A673 (cell line): ENCODE data around the gene NECAP2. TPM values are rescaled to one million over a fixed set of nuclear protein-coding genes. Genes with fewer than 3 reads are reported as not detected.
"Not testable (repeated sequence)": the region's sequence is repeated elsewhere in the genome, so short reads cannot be mapped to it uniquely, and the experiment has no call there.

ENCODE experiments used
- BruUV-seq: library from RNA; stranded (reverse); fragments of 400-500 nt; replicated peaks from 2 replicates; lab custom pipeline; 2021; lab: Mats Ljungman, UMichigan
- CTCF ChIA-PET: fragments of 300-600 bp; sonication (Branson Sonifier 250); formaldehyde crosslinking; loops from one replicate; lab custom pipeline; 2022; ENCODE audit warnings: antibody characterized with exemption; lab: Charles Lee
- POLR2A ChIA-PET: fragments of 300-600 bp; sonication (Branson Sonifier 250); formaldehyde crosslinking; loops from one replicate; lab custom pipeline; 2022; ENCODE audit warnings: antibody characterized with exemption; ENCODE audit not compliant: low non-redundant PET; lab: Charles Lee
- DNase-seq: peaks from one replicate; pipeline ENCODE4 v3.0.0-alpha.2; 2015; ENCODE audit warnings: low spot score
- H3K27ac ChIP-seq: fragments of 200-600 bp; sonication (generic); 2 replicates; pipeline ENCODE4 v1.5.1; 2016; ENCODE audit warnings: mixed run types, low read depth, mild to moderate bottlenecking, mixed read lengths, antibody characterized with exemption, low read length; ENCODE audit not compliant: poor library complexity, severe bottlenecking
- H3K27me3 ChIP-seq: fragments of 200-600 bp; sonication (generic); replicated peaks from 2 replicates; pipeline ENCODE4 v1.6.1; 2017; ENCODE audit warnings: mixed run types, low read depth, mild to moderate bottlenecking, mixed read lengths, antibody characterized with exemption, low read length; ENCODE audit not compliant: insufficient read depth, poor library complexity
- H3K36me3 ChIP-seq: fragments of 200-600 bp; sonication (generic); 2 replicates; pipeline ENCODE4 v1.6.1; 2016; ENCODE audit warnings: mixed run types, mild to moderate bottlenecking, mixed read lengths, antibody characterized with exemption, low read length; ENCODE audit not compliant: insufficient read depth, poor library complexity, severe bottlenecking
- H3K4me1 ChIP-seq: fragments of 200-600 bp; sonication (generic); 2 replicates; pipeline ENCODE4 v1.6.1; 2017; ENCODE audit warnings: mixed run types, mild to moderate bottlenecking, mixed read lengths, antibody characterized with exemption, low read length; ENCODE audit not compliant: insufficient read depth, poor library complexity, severe bottlenecking
- H3K4me3 ChIP-seq: fragments of 200-600 bp; sonication (generic); 2 replicates; pipeline ENCODE4 v1.5.1; 2016; ENCODE audit warnings: low read depth, mixed run types, mild to moderate bottlenecking, mixed read lengths, low read length; ENCODE audit not compliant: poor library complexity, severe bottlenecking
- H3K9me3 ChIP-seq: fragments of 200-600 bp; sonication (generic); 2 replicates; pipeline ENCODE4 v1.6.1; 2016; ENCODE audit warnings: mixed run types, low read depth, mild to moderate bottlenecking, mixed read lengths, antibody characterized with exemption, low read length; ENCODE audit not compliant: poor library complexity, severe bottlenecking
- EZH2 ChIP-seq: fragments of 200-600 bp; sonication (generic); IDR thresholded peaks from 2 replicates; pipeline ENCODE4 v1.6.1; 2017; ENCODE audit warnings: borderline replicate concordance, low read depth, mild to moderate bottlenecking, mixed read lengths, antibody characterized with exemption, low read length; ENCODE audit not compliant: poor library complexity, severe bottlenecking
- intact Hi-C: fragments of 100-400 bp; cut with micrococcal nuclease; formaldehyde crosslinking; loops from one replicate; pipeline ENCODE4 v1.10.0; 2022; ENCODE audit not compliant: unreplicated experiment
- total RNA-seq: library from RNA; stranded (reverse); gene quantifications from 2 replicates; pipeline ENCODE4 v1.2.3, GENCODE V29; 2021
- TF ChIP-seq, protein P1 (sequence below): fragments of 300-800, 200-600 bp; sonication (generic); conservative IDR thresholded peaks from 2 replicates; pipeline ENCODE4 v1.5.1; 2017; ENCODE audit warnings: low read depth, mild to moderate bottlenecking, antibody characterized with exemption, low read length, moderate library complexity, mixed read lengths

The NECAP2 gene
- total RNA-seq, 1 experiment from 2014 or later, result 47.6 TPM

DNA sequence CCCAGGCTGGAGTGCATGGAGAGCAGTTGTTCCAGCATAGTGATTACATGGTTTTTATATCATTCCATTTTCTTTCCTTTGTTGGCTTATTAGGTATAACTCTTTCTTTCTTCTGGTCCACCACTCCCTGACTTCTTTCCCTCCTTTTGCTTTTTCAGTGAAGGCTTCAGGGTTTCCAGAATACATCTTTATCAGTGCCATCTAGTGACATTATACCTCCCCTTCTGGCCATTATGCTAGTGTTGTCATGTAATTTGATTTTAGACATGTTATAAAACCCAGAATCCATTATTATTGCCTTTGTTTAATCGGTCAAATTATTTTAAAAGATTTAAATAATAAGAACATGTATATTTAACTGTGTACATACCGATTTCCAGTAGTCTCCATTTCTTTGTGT is 63.0 kb downstream of the NECAP2 start:
- intact Hi-C loops, result no loop called here
- Histone ChIP-seq H3K4me3 (no peak overlapping the region), H3K27ac (no peak overlapping the region), H3K36me3 (no peaks in the 10 kb centered on the region), H3K9me3 (no peaks in the 10 kb centered on the region), H3K27me3 (no peaks in the 10 kb centered on the region), H3K4me1 (no peaks in the 10 kb centered on the region)
- CTCF ChIA-PET, result no interaction called here
- POLR2A ChIA-PET, result no interaction called here
- BruUV-seq, result no TSS peak
- no peak for DNase-seq
- no peak for TF ChIP-seq EZH2
- TF ChIP-seq, protein P1, sequence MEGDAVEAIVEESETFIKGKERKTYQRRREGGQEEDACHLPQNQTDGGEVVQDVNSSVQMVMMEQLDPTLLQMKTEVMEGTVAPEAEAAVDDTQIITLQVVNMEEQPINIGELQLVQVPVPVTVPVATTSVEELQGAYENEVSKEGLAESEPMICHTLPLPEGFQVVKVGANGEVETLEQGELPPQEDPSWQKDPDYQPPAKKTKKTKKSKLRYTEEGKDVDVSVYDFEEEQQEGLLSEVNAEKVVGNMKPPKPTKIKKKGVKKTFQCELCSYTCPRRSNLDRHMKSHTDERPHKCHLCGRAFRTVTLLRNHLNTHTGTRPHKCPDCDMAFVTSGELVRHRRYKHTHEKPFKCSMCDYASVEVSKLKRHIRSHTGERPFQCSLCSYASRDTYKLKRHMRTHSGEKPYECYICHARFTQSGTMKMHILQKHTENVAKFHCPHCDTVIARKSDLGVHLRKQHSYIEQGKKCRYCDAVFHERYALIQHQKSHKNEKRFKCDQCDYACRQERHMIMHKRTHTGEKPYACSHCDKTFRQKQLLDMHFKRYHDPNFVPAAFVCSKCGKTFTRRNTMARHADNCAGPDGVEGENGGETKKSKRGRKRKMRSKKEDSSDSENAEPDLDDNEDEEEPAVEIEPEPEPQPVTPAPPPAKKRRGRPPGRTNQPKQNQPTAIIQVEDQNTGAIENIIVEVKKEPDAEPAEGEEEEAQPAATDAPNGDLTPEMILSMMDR, result no peak

DNA sequence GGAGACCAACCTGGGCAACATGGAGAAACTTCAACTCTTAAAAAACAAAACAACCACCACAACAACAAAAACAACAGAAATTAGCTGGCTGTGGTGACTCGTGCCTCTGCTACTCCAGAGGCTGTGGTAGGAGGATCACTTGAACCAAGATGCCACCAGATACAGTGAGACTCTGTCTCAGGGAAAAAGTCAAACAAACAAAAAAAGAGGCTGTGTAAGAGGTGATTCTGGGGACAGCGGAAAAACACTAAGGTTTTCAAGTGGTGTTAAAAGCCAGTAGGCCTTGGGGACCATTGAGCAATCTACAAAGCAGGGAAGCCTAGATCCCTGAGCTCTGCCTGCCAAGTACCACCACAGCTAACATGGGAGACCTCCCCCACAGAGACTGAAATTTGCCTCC is 65.3 kb downstream of the NECAP2 start:
- H3K4me3 ChIP-seq, BruUV-seq, DNase-seq, POLR2A ChIA-PET, CTCF ChIA-PET, H3K27ac ChIP-seq, H3K4me1 ChIP-seq, H3K27me3 ChIP-seq, H3K9me3 ChIP-seq, H3K36me3 ChIP-seq, intact Hi-C loops: not testable (repeated sequence)

DNA sequence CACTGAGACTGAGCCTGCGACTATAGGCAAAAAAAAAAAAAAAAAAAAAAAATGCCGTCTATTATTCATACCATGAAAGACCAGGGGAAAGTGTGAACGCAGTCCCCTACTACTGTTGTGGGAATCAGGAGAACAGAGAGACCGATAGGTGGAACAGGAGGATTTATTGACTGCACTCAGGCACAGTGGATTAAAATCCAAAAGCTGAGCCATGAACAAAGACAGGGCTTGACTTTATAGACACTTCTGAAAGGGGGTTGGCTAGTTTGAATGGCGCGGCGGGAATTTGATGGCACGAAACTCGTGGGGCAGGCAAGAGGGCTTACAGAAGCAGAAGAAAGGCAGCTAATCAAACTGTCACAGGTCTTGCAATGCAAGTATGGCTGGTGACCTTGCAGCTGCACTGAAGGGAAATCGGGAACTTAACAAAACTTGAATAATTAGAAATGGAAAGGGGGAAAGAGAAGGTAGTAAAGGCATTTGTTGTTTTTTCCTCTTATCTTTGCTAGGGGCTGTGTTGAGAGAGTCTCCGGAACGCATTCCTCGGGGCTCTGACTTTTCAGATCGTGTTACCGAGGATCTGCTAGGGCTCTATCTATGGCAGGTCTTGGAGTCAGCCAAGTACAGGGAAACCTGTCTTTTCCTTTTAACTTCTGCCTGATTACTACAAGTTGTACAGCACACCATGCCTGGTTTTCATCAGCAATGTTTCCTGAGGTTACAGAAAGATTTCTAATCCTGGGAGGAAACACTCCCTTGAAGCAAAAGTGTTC is 66.0 kb downstream of the NECAP2 start:
- CTCF ChIA-PET, H3K4me3 ChIP-seq, DNase-seq, H3K36me3 ChIP-seq, H3K4me1 ChIP-seq, BruUV-seq, H3K9me3 ChIP-seq, POLR2A ChIA-PET, H3K27ac ChIP-seq, H3K27me3 ChIP-seq, intact Hi-C loops: not testable (repeated sequence)

DNA sequence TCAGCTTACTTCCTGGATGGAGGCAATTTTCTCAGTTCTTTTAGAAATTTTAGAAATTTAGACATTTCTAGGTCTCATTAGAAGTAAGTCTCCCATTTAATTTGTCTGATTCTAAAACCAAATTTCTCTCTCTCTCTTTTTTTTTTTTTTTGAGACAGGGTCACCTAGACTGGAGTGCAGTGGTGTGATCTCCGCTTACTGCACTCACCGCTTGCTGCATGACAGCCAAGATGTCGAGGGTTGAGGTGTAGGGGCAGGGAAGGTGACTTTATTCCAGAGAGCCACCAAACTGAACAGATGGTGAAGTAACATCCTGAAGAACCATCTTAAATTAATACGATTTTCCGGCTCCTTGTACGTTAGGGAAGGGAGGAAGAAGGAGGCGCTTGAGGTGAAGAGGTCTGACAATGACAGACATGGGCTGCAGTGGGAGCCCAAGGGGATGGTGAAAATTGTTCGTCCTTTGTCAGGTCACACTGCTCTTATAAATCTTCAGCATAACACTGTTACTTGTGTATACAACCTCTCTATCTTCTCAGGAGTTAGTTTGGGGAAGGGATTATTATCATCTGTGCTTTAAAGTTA is 68.4 kb downstream of the NECAP2 start:
- H3K27me3 ChIP-seq, CTCF ChIA-PET, H3K36me3 ChIP-seq, H3K4me3 ChIP-seq, H3K9me3 ChIP-seq, POLR2A ChIA-PET, DNase-seq, intact Hi-C loops, BruUV-seq, H3K27ac ChIP-seq, H3K4me1 ChIP-seq: not testable (repeated sequence)

Other genes with a start within 250 kb of the NECAP2 start
- 5.2 and 5.8 TPM in 2 replicates for gene ARHGEF19, start 228.1 kb upstream of the NECAP2 start, total RNA-seq
- 5.5 and 7.6 TPM in 2 replicates for gene CPLANE2, start 203.5 kb upstream of the NECAP2 start, total RNA-seq
- gene FBXO42, start 88.2 kb upstream of the NECAP2 start, total RNA-seq, result 19.5 and 21.1 TPM in 2 replicates
- gene SZRD1, start 73.5 kb upstream of the NECAP2 start, total RNA-seq, result 174 and 187 TPM in 2 replicates
- not detected in 2 replicates for gene SPATA21, start 3.3 kb upstream of the NECAP2 start, total RNA-seq
- 1,866 and 1,908 TPM in 2 replicates for gene RNU1-1, start 73.6 kb downstream of the NECAP2 start, total RNA-seq
- 84.3 and 85.2 TPM in 2 replicates for gene NBPF1, start 172.8 kb downstream of the NECAP2 start, total RNA-seq
- gene RNU1-3, start 226.2 kb downstream of the NECAP2 start, total RNA-seq, result 1,866 and 1,908 TPM in 2 replicates